Measurements from ENCODE around the gene DOCK6.

DOCK6 gene

GRCh38 chr19:11281356-11282049, 19.2 kb upstream of the DOCK6 start:
- H3K9ac ChIP-seq (ENCODE audit: low read depth, low read length, poor library complexity), result no peak overlapping the region
- no peak overlapping the region for H3K18ac ChIP-seq (ENCODE audit: low read length)
- H4K91ac ChIP-seq (ENCODE audit: low read depth, low read length, poor library complexity), result no peak overlapping the region
- no peak overlapping the region for H4K8ac ChIP-seq (ENCODE audit: low read depth, low read length)
- no peak overlapping the region for H3K4me2 ChIP-seq (ENCODE audit: insufficient read depth, low read length, poor library complexity, severe bottlenecking)
- no peak overlapping the region for H3K4ac ChIP-seq (ENCODE audit: low read length)
- DNase-seq (ENCODE audit: low spot score), result no peak
- H2BK5ac ChIP-seq (ENCODE audit: low read length), result no peak overlapping the region
- no peak overlapping the region for H2BK15ac ChIP-seq (ENCODE audit: low read length)
- H3K4me3 ChIP-seq (ENCODE audit: low read length in 2 of 2), result no peak overlapping the region
- no peak overlapping the region for H2AFZ ChIP-seq (ENCODE audit: low read length)
- no peak overlapping the region for H2BK120ac ChIP-seq (ENCODE audit: low read depth, low read length)
- H2AK5ac ChIP-seq (ENCODE audit: low read depth, low read length), result no peak overlapping the region
- H3K27me3 ChIP-seq (ENCODE audit: control insufficient read depth in 3 of 3, insufficient read depth in 3 of 3, low read depth in 1 of 3, low read length in 3 of 3), result no peaks in the 10 kb centered on the region
- H3K9me3 ChIP-seq (replicated peaks in 1 of 2; ENCODE audit: control insufficient read depth in 2 of 2, insufficient read depth in 1 of 2, low read depth in 1 of 2, low read length in 2 of 2), result peaks cover 4% of the 10 kb centered on the region in 2 donors
- H2BK12ac ChIP-seq (ENCODE audit: low read length), result no peak overlapping the region
- no peak overlapping the region for H3K14ac ChIP-seq (ENCODE audit: low read length)
- H3K36me3 ChIP-seq (replicated peaks in 1 of 2; ENCODE audit: control insufficient read depth in 2 of 2, insufficient read depth in 2 of 2, low read length in 2 of 2), result no peaks in the 10 kb centered on the region
- H3K27ac ChIP-seq (replicated peaks; ENCODE audit: low read length), result no peak overlapping the region
- no peaks in the 10 kb centered on the region for H3K79me1 ChIP-seq (ENCODE audit: low read depth, low read length)
- peaks cover 2 to 14% of the 10 kb centered on the region in 2 donors for H3K4me1 ChIP-seq (ENCODE audit: control insufficient read depth in 2 of 2, insufficient read depth in 1 of 2, low read depth in 1 of 2, low read length in 2 of 2)
- no peak overlapping the region for H3K23ac ChIP-seq (ENCODE audit: low read depth, low read length, poor library complexity)
- whole genome bisulfite sequencing, 2 donors (ENCODE audit: extremely low coverage in 2 of 2, insufficient read length in 2 of 2, insufficient replicate concordance in 1 of 2), result no CpG with 5 or more reads among the region's 11 CpGs

DNA sequence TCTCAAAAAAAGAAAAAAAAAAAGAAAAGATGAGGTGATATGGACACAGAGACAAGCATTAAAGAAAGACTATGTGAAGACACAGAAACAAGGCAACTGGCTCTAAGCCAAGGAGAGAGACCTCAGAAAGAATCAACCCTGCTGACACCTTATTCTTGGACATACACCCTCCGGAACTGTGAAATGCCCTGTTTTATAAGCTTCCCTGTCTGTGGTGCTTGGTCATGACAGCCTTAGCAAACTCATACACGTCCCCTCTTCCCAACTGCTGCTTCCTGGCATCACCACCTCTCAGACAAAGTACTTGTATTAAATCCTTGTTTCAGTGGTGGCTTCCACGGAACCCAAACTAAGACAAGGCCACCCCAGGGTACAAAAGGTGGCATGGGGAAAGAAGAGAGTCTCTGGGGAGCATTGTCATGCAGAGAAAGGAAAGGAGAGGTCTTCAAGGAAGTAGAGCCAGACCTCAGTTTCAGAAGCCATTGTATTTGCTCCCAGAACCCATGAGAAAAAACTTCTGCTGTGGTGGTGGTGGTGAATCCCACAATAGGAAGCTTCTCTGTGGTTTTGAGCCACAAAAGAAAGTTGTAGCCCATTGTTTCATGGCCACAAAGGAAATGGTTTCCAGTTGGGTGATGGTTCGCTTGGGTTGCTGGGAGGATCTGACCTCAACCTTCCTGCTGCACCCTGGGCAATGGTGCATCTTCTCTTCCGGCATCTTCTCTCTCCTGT, 17.3 kb upstream of the DOCK6 start:
- no peak overlapping the region for H3K18ac ChIP-seq (ENCODE audit: low read length)
- no peak overlapping the region for H3K23ac ChIP-seq (ENCODE audit: low read depth, low read length, poor library complexity)
- H3K4me3 ChIP-seq (ENCODE audit: low read length in 2 of 2), result no peak overlapping the region
- DNase-seq (ENCODE audit: low spot score), result no peak
- no peak overlapping the region for H4K91ac ChIP-seq (ENCODE audit: low read depth, low read length, poor library complexity)
- peak overlapping the region; percentile 91 for H2BK120ac ChIP-seq (ENCODE audit: low read depth, low read length)
- no peak overlapping the region for H3K9ac ChIP-seq (ENCODE audit: low read depth, low read length, poor library complexity)
- peaks cover 4% of the 10 kb centered on the region in 2 donors for H3K9me3 ChIP-seq (replicated peaks in 1 of 2; ENCODE audit: control insufficient read depth in 2 of 2, insufficient read depth in 1 of 2, low read depth in 1 of 2, low read length in 2 of 2)
- no peaks in the 10 kb centered on the region for H3K79me1 ChIP-seq (ENCODE audit: low read depth, low read length)
- no peak overlapping the region for H2BK12ac ChIP-seq (ENCODE audit: low read length)
- no peaks in the 10 kb centered on the region for H3K36me3 ChIP-seq (replicated peaks in 1 of 2; ENCODE audit: control insufficient read depth in 2 of 2, insufficient read depth in 2 of 2, low read length in 2 of 2)
- no peak overlapping the region for H3K4ac ChIP-seq (ENCODE audit: low read length)
- no peak overlapping the region for H2BK15ac ChIP-seq (ENCODE audit: low read length)
- H3K14ac ChIP-seq (ENCODE audit: low read length), result no peak overlapping the region
- no peak overlapping the region for H3K27ac ChIP-seq (replicated peaks; ENCODE audit: low read length)
- no peak overlapping the region for H3K4me2 ChIP-seq (ENCODE audit: insufficient read depth, low read length, poor library complexity, severe bottlenecking)
- WGBS, 2 donors (ENCODE audit: extremely low coverage in 2 of 2, insufficient read length in 2 of 2, insufficient replicate concordance in 1 of 2), result no CpG with 5 or more reads among the region's 5 CpGs
- H2AK5ac ChIP-seq (ENCODE audit: low read depth, low read length), result no peak overlapping the region
- H4K8ac ChIP-seq (ENCODE audit: low read depth, low read length), result no peak overlapping the region
- no peaks in the 10 kb centered on the region for H3K27me3 ChIP-seq (ENCODE audit: control insufficient read depth in 3 of 3, insufficient read depth in 3 of 3, low read depth in 1 of 3, low read length in 3 of 3)
- peaks cover 2 to 21% of the 10 kb centered on the region in 2 donors for H3K4me1 ChIP-seq (ENCODE audit: control insufficient read depth in 2 of 2, insufficient read depth in 1 of 2, low read depth in 1 of 2, low read length in 2 of 2)
- no peak overlapping the region for H2BK5ac ChIP-seq (ENCODE audit: low read length)
- peak overlapping the region; percentile 68 for H2AFZ ChIP-seq (ENCODE audit: low read length)

- H3K4me1 ChIP-seq (ENCODE audit: control insufficient read depth in 2 of 2, insufficient read depth in 1 of 2, low read depth in 1 of 2, low read length in 2 of 2), result peaks cover 2 to 21% of the 10 kb centered on the region in 2 donors
- no peaks in the 10 kb centered on the region for H3K27me3 ChIP-seq (ENCODE audit: control insufficient read depth in 3 of 3, insufficient read depth in 3 of 3, low read depth in 1 of 3, low read length in 3 of 3)
- H2BK120ac ChIP-seq (ENCODE audit: low read depth, low read length), result no peak overlapping the region
- no peak overlapping the region for H2AFZ ChIP-seq (ENCODE audit: low read length)
- H3K79me1 ChIP-seq (ENCODE audit: low read depth, low read length), result no peaks in the 10 kb centered on the region
- no peak overlapping the region for H3K14ac ChIP-seq (ENCODE audit: low read length)
- no peak overlapping the region for H2AK5ac ChIP-seq (ENCODE audit: low read depth, low read length)
- H3K4ac ChIP-seq (ENCODE audit: low read length), result no peak overlapping the region
- no peak overlapping the region for H2BK5ac ChIP-seq (ENCODE audit: low read length)
- no peak overlapping the region for H2BK15ac ChIP-seq (ENCODE audit: low read length)
- no peak overlapping the region for H3K18ac ChIP-seq (ENCODE audit: low read length)
- H4K91ac ChIP-seq (ENCODE audit: low read depth, low read length, poor library complexity), result no peak overlapping the region
- no peak overlapping the region for H2BK12ac ChIP-seq (ENCODE audit: low read length)
- H3K9me3 ChIP-seq (replicated peaks in 1 of 2; ENCODE audit: control insufficient read depth in 2 of 2, insufficient read depth in 1 of 2, low read depth in 1 of 2, low read length in 2 of 2), result peaks cover 4% of the 10 kb centered on the region in 2 donors
- H3K4me3 ChIP-seq (ENCODE audit: low read length in 2 of 2), result no peak overlapping the region
- no peak overlapping the region for H3K23ac ChIP-seq (ENCODE audit: low read depth, low read length, poor library complexity)
- no peak for DNase-seq (ENCODE audit: low spot score)
- no peak overlapping the region for H3K4me2 ChIP-seq (ENCODE audit: insufficient read depth, low read length, poor library complexity, severe bottlenecking)
- WGBS, 2 donors (ENCODE audit: extremely low coverage in 2 of 2, insufficient read length in 2 of 2, insufficient replicate concordance in 1 of 2), result no CpG with 5 or more reads among the region's 6 CpGs
- no peaks in the 10 kb centered on the region for H3K36me3 ChIP-seq (replicated peaks in 1 of 2; ENCODE audit: control insufficient read depth in 2 of 2, insufficient read depth in 2 of 2, low read length in 2 of 2)
- no peak overlapping the region for H3K27ac ChIP-seq (replicated peaks; ENCODE audit: low read length)
- no peak overlapping the region for H4K8ac ChIP-seq (ENCODE audit: low read depth, low read length)
- H3K9ac ChIP-seq (ENCODE audit: low read depth, low read length, poor library complexity), result no peak overlapping the region
Observed at GRCh38 chr19:11278670-11279069, 16.3 kb upstream of the DOCK6 start.

GRCh38 chr19:11274533-11275086, 12.3 kb upstream of the DOCK6 start:
- Histone ChIP-seq H2BK5ac (ENCODE audit: low read length) (no peak overlapping the region), H4K91ac (ENCODE audit: low read depth, low read length, poor library complexity) (no peak overlapping the region), H3K4me2 (ENCODE audit: insufficient read depth, low read length, poor library complexity, severe bottlenecking) (no peak overlapping the region), H3K23ac (ENCODE audit: low read depth, low read length, poor library complexity) (no peak overlapping the region), H2AK5ac (ENCODE audit: low read depth, low read length) (no peak overlapping the region), H3K27me3 (ENCODE audit: control insufficient read depth in 3 of 3, insufficient read depth in 3 of 3, low read depth in 1 of 3, low read length in 3 of 3) (no peaks in the 10 kb centered on the region), H2BK12ac (ENCODE audit: low read length) (no peak overlapping the region), H3K14ac (ENCODE audit: low read length) (no peak overlapping the region), H3K18ac (ENCODE audit: low read length) (no peak overlapping the region), H3K9ac (ENCODE audit: low read depth, low read length, poor library complexity) (no peak overlapping the region), H3K36me3 (replicated peaks in 1 of 2; ENCODE audit: control insufficient read depth in 2 of 2, insufficient read depth in 2 of 2, low read length in 2 of 2) (no peaks in the 10 kb centered on the region), H3K4me3 (ENCODE audit: low read length in 2 of 2) (no peak overlapping the region), H2BK15ac (ENCODE audit: low read length) (no peak overlapping the region), H4K8ac (ENCODE audit: low read depth, low read length) (no peak overlapping the region), H2AFZ (ENCODE audit: low read length) (no peak overlapping the region), H3K27ac (replicated peaks; ENCODE audit: low read length) (no peak overlapping the region), H3K9me3 (replicated peaks in 1 of 2; ENCODE audit: control insufficient read depth in 2 of 2, insufficient read depth in 1 of 2, low read depth in 1 of 2, low read length in 2 of 2) (peaks cover 4% of the 10 kb centered on the region in 2 donors), H3K4ac (ENCODE audit: low read length) (no peak overlapping the region), H2BK120ac (ENCODE audit: low read depth, low read length) (no peak overlapping the region), H3K4me1 (ENCODE audit: control insufficient read depth in 2 of 2, insufficient read depth in 1 of 2, low read depth in 1 of 2, low read length in 2 of 2) (peaks cover 0 to 17% of the 10 kb centered on the region in 2 donors), H3K79me1 (ENCODE audit: low read depth, low read length) (no peaks in the 10 kb centered on the region)
- no CpG with 5 or more reads among the region's 4 CpGs for WGBS, 2 donors (ENCODE audit: extremely low coverage in 2 of 2, insufficient read length in 2 of 2, insufficient replicate concordance in 1 of 2)
- DNase-seq (ENCODE audit: low spot score), result no peak

Data from neuronal stem cell (in vitro differentiated cells).